GM21447 (cell line): ENCODE data around the gene ABCC11.

Experiments
- ATAC-seq: cut with Tn5 transposase; IDR thresholded peaks from one replicate; pipeline ENCODE4 v1.9.1; 2021; ENCODE audit not compliant: unreplicated experiment

ABCC11 gene

DNA sequence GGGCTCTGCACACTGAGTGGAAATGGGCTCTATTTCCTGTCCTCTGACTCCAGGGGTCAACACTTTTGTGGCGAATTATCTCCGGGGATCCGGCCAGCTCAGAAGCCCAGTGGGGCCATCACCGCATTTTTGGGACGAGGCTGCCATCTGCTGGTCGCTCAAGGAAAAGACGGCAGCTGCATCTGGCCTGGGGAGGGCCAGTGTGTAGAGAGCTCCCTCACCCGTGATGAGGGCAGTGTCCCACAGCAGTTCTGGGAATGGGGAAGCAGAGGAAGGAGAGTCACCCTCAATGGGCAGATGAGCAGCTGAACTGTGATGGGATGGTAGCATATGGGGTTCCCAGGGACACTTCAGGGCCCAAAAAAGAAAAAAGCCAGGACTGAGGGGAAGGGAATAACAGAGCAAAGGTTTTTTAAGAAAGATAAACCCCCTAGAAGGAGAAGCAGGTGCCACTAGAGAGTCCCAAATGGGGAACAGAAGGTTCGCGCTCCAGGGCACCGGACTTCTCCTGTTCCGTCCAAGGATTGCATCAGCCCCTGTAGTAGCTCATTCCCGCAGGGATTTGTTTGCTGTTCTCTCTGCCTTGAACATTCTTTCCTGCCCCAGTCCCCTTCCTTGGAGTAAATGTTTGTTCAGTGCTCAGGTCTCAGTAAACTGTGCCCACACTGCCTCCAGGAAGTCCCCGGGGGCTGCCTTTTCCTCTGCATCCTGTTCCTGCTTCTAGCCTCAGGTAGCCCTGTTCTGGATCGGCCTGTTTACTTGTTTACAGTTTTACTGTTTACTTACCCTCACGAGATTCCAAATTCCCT lies 82.2 kb downstream of the ABCC11 start:
- peak; percentile 88 for ATAC-seq

DNA sequence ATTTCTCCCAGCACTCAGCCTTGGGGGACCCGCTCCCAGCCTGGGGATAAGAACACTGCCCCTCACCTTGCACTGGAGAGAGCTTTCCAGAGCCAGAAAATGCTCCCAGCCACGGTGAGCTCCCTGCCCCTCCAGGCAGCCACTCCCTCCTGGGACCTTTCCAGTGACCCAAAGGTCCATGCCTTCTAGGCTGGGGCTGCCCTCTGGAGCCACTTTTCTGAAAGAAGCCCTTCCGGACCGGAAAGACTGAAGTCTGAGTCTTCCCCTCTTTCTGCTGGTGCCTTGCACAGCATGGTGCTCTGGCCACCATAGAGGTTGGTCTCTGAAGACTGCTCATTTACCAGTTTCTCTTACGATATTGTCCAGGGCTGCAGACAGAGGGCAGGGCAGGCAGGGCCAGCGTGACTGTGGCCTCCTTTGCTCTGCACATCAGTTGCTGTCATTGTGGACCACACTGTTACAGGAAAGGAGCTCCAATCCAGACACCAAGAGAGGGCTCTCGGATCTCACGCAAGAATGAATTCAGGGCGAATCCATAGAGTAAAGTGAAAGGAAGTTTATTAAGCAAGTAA lies 84.4 kb downstream of the ABCC11 start:
- no peak for ATAC-seq

DNA sequence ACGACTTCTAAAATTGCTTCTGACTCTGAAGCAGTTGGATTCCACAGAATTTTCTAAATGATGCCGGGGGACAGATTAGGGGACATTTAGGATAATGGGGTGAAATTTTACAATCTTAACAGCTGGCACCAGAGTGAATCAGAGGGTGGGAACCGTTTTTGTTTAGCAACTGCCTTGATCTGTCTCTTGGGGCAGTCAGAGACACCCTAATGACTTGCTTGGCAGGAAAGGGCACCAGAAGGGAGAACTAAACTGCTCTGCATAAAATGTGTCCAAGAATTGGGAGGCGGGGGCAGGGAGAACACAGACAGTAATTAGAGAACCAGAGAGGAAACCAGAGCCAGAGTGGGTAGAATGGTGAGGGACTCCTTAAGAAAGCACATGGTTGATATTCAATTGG lies 85.4 kb downstream of the ABCC11 start:
- no peak for ATAC-seq

DNA sequence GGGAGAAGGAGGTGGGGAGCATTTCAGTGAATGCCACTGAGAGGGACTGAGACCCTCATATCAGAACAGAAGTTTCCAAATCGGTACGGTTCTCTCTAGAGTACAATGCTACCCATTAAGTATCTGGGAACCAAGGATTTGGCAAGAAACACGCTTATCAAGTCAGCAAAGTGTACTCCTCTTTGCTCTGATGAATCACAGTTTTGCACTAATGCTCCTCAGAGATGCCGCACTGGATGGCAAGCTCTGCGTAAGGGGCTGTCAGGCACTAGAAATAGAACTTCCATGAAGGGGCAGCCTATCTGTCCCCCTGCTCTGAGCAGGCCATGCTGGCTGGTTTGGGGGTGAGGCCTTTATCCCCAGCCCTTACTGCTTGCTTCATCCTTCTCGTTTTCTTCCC lies 86.8 kb downstream of the ABCC11 start:
- no peak for ATAC-seq

DNA sequence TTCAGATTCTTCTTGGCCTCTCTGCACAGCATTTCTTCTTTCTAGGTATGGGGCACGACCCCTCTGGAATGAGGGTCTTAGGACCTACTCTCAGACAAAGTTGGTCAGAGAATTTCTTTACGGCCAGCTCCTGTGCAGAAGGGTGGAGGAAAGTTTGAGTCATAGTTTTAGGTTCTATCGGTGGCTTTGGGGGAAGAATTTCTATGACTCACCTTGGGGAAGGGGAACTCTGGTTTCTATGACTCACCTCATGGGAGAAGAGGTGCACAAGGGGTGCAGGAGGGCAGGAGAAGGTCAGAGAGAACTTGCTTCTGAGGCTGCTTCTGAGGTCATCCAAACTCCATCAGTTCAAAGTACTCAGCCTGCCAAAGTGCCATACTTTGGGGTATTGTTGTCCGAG lies 89.0 kb downstream of the ABCC11 start:
- ATAC-seq, result peak; percentile 84

DNA sequence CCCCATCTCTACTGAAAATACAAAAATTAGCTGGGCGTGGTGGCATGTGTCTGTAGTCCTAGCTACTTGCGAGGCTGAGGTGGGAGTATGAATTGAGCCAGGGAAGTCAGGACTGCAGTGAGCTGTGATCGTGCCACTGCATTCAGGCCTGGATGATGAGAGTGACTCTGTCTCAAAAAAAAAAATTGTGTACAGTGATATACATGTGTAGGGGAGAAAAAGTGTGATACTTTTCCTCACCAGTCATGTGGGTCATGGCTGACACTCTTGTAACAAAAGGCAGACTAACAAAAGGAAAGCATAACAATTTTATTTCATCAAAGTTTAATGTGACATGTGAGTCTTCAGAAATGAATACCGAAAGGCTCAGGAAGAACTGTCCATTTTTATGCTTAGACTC lies 89.5 kb downstream of the ABCC11 start:
- ATAC-seq, result no peak

DNA sequence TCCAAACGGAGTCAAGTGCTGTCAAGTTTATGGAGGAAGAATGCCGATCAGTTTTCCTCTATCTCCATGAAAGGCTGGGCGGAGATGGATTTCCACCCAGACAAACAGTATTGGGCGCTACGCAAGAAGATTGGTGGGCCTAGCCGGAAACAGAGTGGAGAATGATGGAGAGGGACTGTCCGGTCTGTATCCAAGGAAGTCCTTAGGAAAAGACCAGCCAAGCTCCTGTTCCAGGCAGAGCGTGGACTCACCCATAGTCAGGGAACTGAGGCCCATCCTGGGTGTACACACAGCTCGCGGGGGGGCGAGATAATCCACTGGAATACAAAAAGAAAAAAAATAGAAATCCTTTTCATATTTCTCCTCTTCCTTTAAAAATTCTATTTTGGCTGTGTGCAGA lies 90.0 kb downstream of the ABCC11 start:
- no peak for ATAC-seq

DNA sequence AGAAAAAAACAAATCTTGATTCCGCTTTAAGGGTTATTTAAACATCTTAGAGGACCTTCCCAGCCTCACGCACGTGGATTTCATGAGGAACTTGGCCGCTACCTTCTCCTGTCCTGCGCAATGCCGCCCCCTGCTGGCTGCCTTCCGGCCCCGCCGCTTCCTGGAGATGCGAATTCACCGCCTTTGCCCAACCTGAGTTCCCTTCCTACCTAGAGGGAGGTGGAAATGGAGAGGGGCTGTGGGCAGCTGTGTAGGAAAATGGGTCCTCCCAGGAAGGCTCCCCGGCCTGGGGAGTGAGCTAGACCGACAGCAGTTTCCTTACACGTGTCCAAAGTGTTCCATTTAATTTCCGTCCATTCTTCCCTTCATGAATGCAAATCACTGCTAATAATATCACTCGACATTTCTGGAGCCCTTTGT lies 90.5 kb downstream of the ABCC11 start:
- ATAC-seq, result no peak

DNA sequence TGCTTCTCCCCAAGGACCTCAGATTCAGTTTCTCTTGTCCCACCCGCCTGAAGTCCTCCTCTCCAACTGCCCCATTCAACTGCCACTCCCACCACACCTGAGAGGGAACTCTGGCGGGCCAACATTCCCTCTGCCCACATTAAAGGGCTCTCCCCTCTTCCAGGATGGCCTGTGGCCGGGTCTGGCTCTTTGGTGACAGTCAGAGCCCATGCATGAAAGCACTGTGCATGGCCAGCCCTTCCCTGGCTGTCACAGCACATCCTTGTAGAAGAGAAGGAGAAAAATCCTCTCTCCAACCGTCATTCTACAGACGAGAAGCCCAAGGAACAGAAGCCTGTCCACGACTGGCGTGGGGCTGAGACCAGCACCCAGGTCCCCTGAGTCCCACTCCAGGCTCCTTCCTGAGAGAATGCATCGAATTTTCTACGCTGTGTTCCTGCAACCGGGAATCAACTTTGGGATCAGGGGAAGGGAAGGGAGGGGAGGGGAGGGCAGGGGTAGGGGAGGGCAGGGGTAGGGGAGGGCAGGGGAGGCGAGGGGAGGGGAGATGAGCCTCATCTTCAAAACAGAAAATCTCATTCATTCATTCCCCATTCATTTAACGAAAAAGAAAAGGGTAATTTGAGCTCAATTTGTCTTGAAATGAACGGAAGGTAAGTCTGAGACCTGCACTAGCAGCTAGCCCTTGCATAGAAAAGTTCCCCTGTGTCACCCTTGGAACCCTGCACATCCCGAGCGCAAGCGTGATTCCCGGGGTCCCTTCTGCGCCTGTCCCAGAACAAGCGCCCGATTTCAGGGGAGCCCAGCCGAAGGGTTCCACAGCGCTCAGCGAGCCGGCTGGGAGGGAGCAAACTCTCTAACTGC lies 91.2 kb downstream of the ABCC11 start, which contains the start of gene ABCC12:
Gene ABCC12, minus strand, starts transcription at position 68 of the 864 bp plus-strand sequence. CDS start 9,569 bp downstream, outside the sequence.
- ATAC-seq, result no peak

DNA sequence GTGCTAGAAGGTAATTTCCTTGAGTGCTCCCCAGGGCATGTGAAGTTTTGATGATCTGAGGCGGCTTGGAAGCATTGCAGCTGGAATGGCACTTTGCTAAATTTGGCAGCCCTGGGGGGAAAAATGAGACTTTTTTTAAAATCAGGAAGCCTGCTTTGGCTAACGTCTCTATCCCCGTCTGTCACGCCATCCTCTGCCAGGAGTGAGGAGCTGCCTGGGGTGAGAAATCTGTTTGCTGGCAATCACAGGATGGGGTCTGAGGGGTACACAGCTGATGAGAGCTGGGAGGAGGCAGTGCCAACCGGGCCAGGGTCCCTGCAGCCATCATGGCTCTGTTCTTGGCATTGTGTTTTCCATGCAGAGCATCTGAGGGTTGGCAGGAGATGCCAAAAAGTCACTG lies 93.6 kb downstream of the ABCC11 start:
- ATAC-seq, result no peak

DNA sequence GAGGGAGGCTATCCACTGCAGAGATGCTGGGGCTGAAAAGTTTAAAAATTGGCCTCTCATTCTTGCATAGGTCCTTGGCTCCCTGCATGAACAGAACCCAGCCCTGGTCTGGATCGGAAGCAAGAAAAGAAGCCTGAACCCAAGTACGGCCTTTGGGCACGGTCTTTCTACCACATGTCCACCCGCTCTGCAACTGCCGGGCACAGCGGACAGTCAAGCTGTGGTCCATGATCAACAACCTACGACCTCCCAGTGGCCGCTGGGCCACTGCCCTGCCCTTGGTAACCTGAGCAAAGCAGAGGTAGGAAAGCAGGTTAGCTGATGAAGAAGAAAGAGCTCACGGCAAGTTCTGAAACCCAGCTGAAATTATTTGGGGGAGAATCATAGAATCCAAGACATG lies 95.1 kb downstream of the ABCC11 start:
- ATAC-seq, result no peak

DNA sequence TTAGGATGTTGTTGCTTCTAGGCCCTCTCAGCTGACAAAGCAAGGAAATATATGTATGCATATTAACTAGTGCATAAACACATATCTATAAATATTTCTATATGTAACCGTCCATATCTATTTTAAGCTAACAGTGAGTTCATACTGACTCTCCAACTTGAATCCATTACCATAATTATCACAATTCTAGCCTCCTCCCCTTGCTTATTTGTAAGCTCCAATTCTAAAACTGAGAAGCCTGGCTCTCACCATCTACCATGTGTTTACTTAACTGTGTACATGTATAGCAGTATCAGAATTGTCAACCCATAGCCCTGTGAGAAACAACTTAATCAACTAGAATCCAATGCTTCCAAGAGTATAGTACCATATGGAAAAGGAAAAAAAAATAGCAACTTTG lies 96.6 kb downstream of the ABCC11 start:
- no peak for ATAC-seq

DNA sequence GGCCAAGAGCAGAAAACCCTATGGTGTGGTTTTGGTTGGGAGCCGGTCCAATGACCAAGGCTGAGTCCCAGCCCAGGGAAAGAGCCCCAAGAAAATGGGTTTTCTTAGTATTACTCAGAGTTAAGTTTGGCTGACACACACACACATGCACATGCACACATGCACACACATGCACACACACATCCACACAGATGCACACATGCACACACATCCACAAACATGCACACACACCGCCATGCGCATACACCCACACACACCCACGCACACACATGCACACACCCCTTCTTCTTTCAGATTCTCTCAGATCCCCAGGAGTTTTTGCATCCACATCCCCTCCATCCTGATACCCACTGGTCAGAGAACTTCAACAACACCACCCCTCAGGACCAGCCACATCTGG lies 100.6 kb downstream of the ABCC11 start:
- ATAC-seq, result no peak

DNA sequence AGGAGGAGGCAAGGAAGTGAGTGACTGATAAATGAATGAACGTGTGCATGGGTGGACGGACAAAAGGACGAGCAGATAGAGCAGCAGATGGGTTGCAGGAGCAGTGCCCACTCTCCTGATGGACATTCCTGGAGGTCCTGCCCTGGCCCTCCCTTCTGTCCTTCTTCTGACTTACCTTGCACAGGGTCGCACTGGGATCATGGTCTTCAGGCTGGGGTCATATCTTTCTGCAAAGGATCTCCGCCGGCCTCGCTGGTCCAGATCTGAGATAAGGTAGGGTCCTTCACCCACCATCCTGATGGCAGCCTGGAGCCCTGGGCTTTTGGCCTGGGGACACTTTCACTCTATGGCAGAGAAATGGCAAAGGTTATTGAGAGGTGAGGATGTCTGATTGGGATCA lies 101.2 kb downstream of the ABCC11 start:
- ATAC-seq, result no peak

DNA sequence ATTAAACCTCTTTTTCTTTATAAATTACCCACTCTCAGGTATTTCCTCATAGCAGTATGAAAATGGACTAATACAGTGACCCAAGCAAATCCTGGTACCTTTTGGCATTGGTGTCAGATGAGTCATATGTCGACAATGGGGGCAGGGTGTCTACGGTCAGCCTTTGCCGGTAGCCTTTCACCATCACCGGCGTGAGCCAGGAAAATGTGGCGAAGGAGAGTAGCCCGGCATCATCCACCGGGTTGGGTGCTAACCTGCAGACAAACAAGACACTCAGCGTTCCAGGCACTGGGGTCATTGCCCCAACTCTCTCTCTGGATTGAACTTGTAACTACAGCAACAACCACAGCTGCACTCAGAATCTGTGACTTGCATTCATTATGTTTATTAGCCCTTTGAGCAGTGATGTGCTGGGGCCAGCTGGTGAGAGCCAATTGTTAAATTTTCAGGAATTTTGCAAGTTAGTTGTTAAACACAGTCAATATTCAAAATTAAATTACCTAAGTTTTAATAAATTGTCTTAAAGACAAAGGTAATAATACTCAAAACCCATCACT lies 103.4 kb downstream of the ABCC11 start:
- no peak for ATAC-seq

DNA sequence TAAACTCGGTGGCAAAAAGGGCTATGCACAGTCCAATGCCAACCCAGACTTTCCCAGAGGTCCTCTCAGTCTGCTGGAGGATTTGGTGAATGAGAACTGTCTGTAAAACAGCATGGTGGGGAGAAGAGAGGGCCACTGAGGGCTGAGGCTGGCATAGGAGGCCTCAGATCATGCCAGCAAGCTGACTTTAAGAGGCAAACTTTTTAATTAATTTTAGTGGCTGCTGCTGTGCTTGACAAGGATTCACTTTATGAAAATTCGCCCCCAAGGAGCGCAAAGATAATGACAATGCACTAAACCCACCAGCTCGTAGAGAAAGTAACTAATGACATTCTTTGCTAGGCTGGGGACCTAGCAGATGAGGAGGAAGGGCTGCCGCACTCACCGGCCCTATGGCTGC lies 106.5 kb downstream of the ABCC11 start:
- ATAC-seq, result no peak

DNA sequence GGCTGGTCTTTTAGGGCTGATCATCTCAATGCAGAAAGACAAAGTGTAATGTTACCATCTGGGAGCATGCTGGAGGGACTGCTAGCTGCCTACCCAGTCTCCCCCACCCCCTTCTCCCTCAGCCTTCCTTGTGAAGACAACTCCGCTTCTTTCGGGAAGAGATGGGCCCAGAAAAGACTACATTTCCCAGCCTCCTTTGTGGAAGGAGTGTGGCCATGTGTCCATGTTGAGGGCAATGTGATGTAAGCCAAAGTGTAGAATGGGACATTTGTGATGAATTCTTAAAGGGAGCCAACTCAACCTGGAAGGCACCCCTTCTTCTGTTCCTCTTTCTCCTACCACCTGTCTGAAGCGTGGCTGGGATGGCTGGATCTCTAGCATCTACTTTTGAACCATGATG lies 107.8 kb downstream of the ABCC11 start:
- no peak for ATAC-seq

DNA sequence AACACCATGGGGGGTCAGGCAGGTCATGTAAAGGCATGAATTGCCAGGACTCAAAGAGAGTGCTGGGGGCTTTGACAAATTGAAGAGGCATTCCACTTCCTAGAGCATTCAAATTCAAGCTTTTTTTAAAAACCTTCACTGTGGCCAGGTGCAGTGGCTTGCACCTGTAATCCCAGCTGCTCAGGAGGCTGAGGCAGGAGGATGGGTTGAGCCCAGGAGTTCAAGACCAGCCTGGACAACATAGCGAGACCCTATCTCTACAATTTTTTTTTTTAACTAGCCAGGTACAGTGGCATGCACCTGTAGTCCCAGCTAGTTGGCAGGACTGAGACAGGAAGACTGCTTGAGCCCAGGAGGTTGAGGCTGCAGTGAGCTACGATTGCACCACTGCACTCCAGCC lies 108.8 kb downstream of the ABCC11 start:
- ATAC-seq, result no peak

DNA sequence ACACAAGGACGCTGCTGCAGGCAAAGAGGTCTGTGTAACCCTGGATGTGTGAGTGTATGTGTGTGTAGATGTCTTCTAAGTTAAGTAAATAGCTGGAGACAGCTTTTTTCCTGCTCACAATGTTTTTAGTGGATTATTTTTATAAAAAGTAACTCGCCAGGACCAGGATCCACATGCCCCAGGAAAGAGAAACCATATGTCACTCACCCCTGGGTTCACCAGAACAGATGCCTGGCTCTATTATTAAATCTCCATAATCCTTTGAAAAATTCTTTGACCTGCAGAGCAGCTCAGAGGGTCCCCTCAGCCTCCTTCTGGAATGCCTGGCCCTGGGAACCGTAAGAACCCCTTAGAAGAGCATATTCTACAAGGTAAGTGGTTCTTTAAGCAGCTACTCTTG lies 109.5 kb downstream of the ABCC11 start:
- ATAC-seq, result no peak

DNA sequence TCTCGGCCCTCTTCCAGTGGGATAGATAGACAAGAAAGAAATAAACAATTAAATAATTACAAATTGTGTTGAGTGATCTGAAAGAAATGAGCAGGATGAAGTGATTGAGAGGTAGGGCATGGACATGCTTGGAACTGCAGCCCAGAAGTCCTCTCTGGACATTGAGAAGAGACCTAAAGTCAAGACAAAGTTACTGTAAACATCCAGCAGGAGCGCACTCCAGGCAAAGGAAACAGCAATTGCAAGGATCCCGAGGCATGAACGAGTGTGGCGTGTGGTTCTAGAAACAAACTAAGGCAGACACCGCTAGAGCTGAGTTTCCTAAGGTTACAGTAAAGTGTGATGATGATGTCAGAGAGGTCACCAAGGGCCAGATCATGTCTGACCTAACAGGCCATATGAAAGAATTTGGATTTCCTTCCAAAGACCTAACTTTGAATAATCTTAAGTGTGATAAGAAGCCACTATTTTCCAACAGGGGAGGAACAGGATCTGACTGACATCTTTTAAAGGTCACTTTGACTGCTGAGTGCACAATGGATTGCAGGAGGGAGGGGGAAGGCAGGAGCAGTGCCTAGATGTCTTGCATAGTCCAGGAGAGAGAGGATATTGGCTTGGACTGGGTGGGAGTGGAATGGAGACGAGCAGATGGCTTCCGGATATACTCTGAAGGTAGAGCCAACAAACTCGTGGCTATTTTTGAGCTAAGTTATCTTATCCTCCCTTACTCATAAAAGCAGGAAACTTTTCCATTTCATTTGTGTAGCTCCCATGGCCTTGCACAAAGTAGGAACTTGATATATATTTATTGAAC lies 110.6 kb downstream of the ABCC11 start:
- no peak for ATAC-seq
